Stimulated activated naive B cell treated with anti-CD40 and anti-IgM and Interleukin-4, amounts not matched to agents 10 μg/mL and 1 μg/mL and 100 μg/mL, for 72 hours (primary cell): ENCODE measurements around the gene LHFPL2.
"Not testable (repeated sequence)": the region's sequence is repeated elsewhere in the genome, so short reads cannot be mapped to it uniquely, and the experiment has no call there.

Experiments used
- ATAC-seq, 2 donors: fragments of 150-1000 bp; cut with Tn5 transposase; replicated peaks; 2 replicates each; pipeline ENCODE4 v1.10.0; 2021; ENCODE audit warnings: moderate library complexity in 1 of 2
- DNase-seq: peaks from one replicate; pipeline ENCODE4 v3.0.0; 2021
- H3K27ac Mint-ChIP-seq: one replicate; pipeline ENCODE4 v1.8.0; 2022; ENCODE audit warnings: mild to moderate bottlenecking, mixed read lengths
- H3K27me3 Mint-ChIP-seq, 2 donors: one replicate each; pipeline ENCODE4 v1.8.0; 2022; ENCODE audit warnings: mixed read lengths in 2 of 2
- H3K36me3 Mint-ChIP-seq, 2 donors: one replicate each; pipeline ENCODE4 v1.8.0; 2022; ENCODE audit warnings: mixed read lengths in 2 of 2, mild to moderate bottlenecking in 1 of 2
- H3K4me1 Mint-ChIP-seq, 2 donors: one replicate each; pipeline ENCODE4 v1.8.0; 2022; ENCODE audit warnings: mixed read lengths in 2 of 2, mild to moderate bottlenecking in 1 of 2
- H3K4me3 Mint-ChIP-seq, 2 donors: one replicate each; pipeline ENCODE4 v1.8.0; 2022; ENCODE audit warnings: mild to moderate bottlenecking in 2 of 2, mixed read lengths in 2 of 2, moderate library complexity in 1 of 2
- H3K9me3 Mint-ChIP-seq, 2 donors: one replicate each; pipeline ENCODE4 v1.8.0; 2022; ENCODE audit warnings: mixed read lengths in 2 of 2, mild to moderate bottlenecking in 1 of 2

LHFPL2 gene

GRCh38 chr5:78648359-78649210 is at the start of gene LHFPL2:
Gene LHFPL2, minus strand, starts transcription at chr5:78648772. Its CDS starts 138,559 bp downstream, at chr5:78510213.
- H3K4me3 Mint-ChIP-seq = peak within 1 kb of the TSS; percentile 85 to 90
- H3K36me3 Mint-ChIP-seq = peaks cover 9 to 12% of the 10 kb centered on the region in 2 donors
- no peaks in the 10 kb centered on the region for H3K9me3 Mint-ChIP-seq
- H3K4me1 Mint-ChIP-seq = peaks cover 21 to 39% of the 10 kb centered on the region in 2 donors
- DNase-seq (peak; percentile 50), ATAC-seq (peak; percentile 74)
- H3K27ac Mint-ChIP-seq = peak within 1 kb of the TSS; percentile 82
- H3K27me3 Mint-ChIP-seq = peaks cover 0 to 5% of the 10 kb centered on the region in 2 donors

GRCh38 chr5:78696637-78697036 is 48.1 kb upstream of the LHFPL2 start:
- Mint-ChIP-seq H3K9me3 (peaks cover 8 to 10% of the 10 kb centered on the region in 2 donors), H3K27me3 (peaks cover 0 to 6% of the 10 kb centered on the region in 2 donors), H3K36me3 (peaks cover 8 to 9% of the 10 kb centered on the region in 2 donors), H3K4me1 (peaks cover 0 to 1% of the 10 kb centered on the region in 2 donors), H3K27ac (no peak overlapping the region), H3K4me3 (no peak overlapping the region)
- ATAC-seq (no peak), DNase-seq (no peak)

DNA sequence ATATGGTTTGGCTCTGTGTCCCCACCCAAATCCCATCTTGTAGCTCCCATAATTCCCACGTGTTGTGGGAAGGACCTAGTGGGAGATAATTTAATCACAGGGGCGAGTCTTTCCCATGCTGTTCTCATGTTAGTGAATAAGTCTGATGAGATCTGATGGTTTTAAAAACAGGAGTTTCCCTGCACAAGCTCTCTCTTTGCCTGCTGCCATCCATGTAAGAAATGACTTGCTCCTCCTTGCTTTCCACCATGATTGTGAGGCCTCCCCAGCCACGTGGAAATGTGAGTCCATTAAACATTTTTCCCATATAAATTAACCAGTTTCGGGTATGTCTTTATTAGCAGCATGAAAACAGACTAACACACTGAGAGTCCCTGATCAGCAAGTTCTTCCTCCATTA is 47.5 kb upstream of the LHFPL2 start:
- not testable (repeated sequence) for H3K9me3 Mint-ChIP-seq, H3K4me3 Mint-ChIP-seq, H3K36me3 Mint-ChIP-seq, H3K27ac Mint-ChIP-seq, H3K4me1 Mint-ChIP-seq, ATAC-seq, H3K27me3 Mint-ChIP-seq, DNase-seq

- DNase-seq = no peak
- ATAC-seq = no peak
- peaks cover 8 to 9% of the 10 kb centered on the region in 2 donors for H3K36me3 Mint-ChIP-seq
- H3K4me1 Mint-ChIP-seq = peaks cover 3 to 11% of the 10 kb centered on the region in 2 donors
- peaks cover 0 to 6% of the 10 kb centered on the region in 2 donors for H3K27me3 Mint-ChIP-seq
- no peak overlapping the region for H3K27ac Mint-ChIP-seq
- H3K4me3 Mint-ChIP-seq = no peak overlapping the region
- H3K9me3 Mint-ChIP-seq = peaks cover 8 to 10% of the 10 kb centered on the region in 2 donors
Observed at GRCh38 chr5:78693339-78693738, 44.8 kb upstream of the LHFPL2 start.

DNA sequence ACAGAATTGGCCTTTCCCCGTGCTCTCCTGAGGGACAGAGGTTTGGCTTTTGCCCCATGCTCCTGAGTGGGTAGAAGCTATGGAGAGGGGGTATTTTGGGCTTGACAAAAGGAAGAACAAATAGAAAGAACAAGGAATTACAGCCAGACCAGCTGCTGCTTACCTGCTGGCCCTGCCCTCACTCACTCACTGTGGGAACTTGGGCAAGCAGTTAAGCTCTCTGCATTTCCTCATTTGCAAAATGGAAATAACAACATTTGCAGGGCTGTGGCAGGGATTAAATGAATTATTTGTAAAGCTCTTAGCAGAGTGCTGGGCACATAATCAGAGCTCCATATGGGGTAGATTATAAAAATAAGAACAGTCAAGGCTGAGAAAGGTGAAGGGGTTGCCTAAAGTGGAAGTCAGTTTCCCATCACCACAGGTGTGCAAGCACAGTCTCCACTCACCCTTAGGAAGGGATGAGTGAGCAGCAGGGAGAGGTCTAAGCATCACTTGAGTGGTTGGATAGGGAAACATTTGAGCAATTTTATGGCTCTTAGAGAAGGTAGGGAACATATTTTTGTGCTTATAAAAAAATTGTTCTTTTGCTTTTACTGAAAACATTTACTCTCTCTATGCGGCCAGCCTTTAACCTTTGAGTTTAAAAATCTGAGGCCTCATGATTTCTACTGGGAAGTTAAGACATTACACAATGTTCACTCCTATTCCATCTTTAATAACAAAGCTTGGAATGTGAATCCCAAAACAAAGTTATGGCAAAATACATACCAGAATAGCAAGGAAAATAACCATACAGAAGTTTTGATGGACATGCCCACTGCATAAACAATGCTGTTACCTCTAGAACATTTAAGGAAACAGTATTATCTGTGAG is 42.8 kb upstream of the LHFPL2 start:
- Mint-ChIP-seq H3K36me3 (peaks cover 8 to 13% of the 10 kb centered on the region in 2 donors), H3K27ac (no peak overlapping the region), H3K27me3 (peaks cover 0 to 6% of the 10 kb centered on the region in 2 donors), H3K9me3 (peaks cover 10 to 11% of the 10 kb centered on the region in 2 donors), H3K4me3 (no peak overlapping the region), H3K4me1 (peaks cover 3 to 11% of the 10 kb centered on the region in 2 donors)
- DNase-seq (no peak), ATAC-seq (no peak)

DNA sequence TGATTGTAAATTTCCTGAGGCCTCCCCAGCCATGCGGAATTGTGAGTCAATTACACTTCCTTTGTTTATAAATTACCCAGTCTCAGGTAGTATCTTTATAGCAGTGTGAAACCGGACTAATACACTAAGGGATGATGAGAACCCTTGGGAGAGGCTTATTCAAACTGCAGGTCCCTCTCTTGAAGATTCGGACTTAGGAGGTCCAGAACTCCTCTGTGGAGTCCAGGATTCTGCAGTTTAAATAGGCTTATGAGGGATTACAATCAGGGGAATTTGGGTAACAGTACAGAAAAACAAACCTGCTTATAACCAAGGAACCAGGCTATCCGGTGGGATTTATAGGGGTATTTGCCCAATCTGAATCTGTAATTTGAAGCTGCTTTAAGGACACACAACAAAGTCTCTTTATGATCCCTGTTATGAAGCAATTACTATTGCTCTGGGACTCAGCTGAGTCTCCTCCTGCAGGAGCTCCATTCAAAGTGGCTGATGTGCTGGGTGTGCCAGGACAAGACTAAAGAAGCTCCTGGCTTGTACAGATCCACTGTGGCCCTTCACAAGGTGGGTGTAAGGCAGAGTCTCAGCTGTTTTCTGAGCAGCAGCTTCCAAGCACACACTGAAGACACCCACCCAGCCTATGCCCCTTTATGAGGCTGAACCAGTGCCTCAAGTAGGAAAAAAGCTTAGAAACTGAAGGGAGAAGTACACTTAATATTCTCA is 41.8 kb upstream of the LHFPL2 start:
- H3K4me3 Mint-ChIP-seq = no peak overlapping the region
- peaks cover 8 to 10% of the 10 kb centered on the region in 2 donors for H3K9me3 Mint-ChIP-seq
- ATAC-seq (no peak), DNase-seq (no peak)
- H3K27ac Mint-ChIP-seq = no peak overlapping the region
- peaks cover 0 to 6% of the 10 kb centered on the region in 2 donors for H3K27me3 Mint-ChIP-seq
- peaks cover 3 to 18% of the 10 kb centered on the region in 2 donors for H3K4me1 Mint-ChIP-seq
- peaks cover 11 to 13% of the 10 kb centered on the region in 2 donors for H3K36me3 Mint-ChIP-seq

DNA sequence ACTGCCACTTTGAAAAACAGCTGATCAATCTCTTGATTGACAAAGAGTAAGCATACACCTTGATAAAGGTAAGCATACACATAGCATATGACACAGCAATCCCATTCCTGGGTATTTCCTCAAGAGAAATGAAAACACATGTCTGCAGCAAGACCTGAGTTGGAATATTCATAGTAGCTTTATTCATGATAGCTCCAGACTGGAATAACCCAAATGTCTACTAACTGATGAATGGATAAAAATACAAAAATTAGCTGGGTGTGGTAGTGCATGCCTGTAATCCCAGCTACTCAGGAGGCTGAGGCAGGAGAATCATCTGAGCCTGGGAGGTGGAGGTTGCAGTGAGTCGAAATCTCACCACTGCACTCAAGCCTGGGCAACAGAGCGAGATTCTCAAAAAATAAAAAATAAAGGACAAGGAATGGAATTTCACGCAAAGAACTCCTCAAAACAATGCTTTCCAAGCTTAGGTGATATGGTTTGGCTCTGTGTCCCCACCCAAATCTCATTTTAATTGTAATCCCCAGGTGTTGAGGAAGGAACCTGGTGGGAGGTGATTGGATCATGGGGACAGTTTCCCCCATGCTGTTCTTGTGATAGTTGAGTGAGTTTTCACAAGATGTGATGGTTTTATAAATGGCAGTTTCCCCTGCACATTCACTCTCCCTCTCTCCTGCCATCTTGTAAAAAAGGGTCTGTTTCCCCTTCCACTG is 41.1 kb upstream of the LHFPL2 start:
- DNase-seq = no peak
- H3K4me1 Mint-ChIP-seq = peaks cover 3 to 18% of the 10 kb centered on the region in 2 donors
- no peak overlapping the region for H3K4me3 Mint-ChIP-seq
- H3K27ac Mint-ChIP-seq = no peak overlapping the region
- no peak for ATAC-seq
- peaks cover 10 to 13% of the 10 kb centered on the region in 2 donors for H3K36me3 Mint-ChIP-seq
- H3K27me3 Mint-ChIP-seq = peaks cover 0 to 6% of the 10 kb centered on the region in 2 donors
- peaks cover 7 to 10% of the 10 kb centered on the region in 2 donors for H3K9me3 Mint-ChIP-seq

DNA sequence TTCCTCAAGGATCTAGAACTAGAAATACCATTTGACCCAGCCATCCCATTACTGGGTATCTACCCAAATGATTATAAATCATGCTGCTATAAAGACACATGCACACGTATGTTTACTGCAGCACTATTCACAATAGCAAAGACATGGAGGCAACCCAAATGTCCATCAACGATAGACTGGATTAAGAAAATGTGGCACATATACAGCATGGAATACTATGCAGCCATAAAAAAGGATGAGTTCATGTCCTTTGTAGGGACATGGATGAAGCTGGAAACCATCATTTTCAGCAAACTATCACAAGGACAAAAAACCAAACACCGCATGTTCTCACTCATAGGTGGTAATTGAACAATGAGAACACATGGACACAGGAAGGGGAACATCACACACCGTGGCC is 38.9 kb upstream of the LHFPL2 start:
- not testable (repeated sequence) for H3K9me3 Mint-ChIP-seq, DNase-seq, H3K27ac Mint-ChIP-seq, H3K27me3 Mint-ChIP-seq, H3K36me3 Mint-ChIP-seq, ATAC-seq, H3K4me3 Mint-ChIP-seq
- peaks cover 3 to 18% of the 10 kb centered on the region in 2 donors for H3K4me1 Mint-ChIP-seq

DNA sequence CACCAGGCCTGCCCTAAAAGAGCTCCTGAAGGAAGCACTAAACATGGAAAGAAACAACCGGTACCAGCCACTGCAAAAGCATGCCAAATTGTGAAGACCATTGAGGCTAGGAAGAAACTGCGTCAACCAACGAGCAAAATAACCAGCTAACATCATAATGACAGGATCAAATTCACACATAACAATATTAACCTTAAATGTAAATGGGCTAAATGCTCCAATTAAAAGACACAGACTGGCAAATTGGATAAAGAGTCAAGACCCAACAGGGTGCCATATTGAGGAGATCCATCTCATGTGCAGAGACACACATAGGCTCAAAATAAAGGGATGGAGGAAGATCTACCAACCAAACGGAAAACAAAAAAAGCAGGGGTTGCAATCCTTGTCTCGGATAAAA is 35.3 kb upstream of the LHFPL2 start:
- H3K27me3 Mint-ChIP-seq, H3K4me1 Mint-ChIP-seq, H3K36me3 Mint-ChIP-seq, H3K27ac Mint-ChIP-seq, ATAC-seq, H3K4me3 Mint-ChIP-seq, H3K9me3 Mint-ChIP-seq, DNase-seq: not testable (repeated sequence)

DNA sequence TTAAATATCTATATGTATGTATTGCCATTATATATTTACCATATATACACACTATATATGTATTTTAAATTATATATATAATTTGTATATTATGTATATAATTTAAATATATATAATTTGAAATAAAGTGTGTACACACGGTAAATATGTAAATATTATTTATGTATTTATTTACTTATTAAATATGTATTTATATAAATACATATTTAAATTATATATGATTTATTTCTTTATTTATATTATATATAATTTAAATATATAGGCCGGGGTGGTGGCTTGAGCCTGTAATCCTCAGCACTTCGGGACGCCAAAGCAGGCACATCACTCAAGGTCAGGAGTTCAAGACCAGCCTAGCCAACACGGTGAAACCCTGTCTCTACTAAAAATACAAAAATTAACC is 31.3 kb upstream of the LHFPL2 start:
- no peaks in the 10 kb centered on the region for H3K4me1 Mint-ChIP-seq
- no peak overlapping the region for H3K27ac Mint-ChIP-seq

GRCh38 chr5:78677777-78678668 is 29.5 kb upstream of the LHFPL2 start:
- H3K4me3 Mint-ChIP-seq = no peak overlapping the region

More for the DNA sequence above, 31.3 kb upstream of the LHFPL2 start:
- Mint-ChIP-seq H3K27me3 (peaks cover 0 to 5% of the 10 kb centered on the region in 2 donors), H3K4me3 (no peak overlapping the region), H3K36me3 (peaks cover under 1 to 4% of the 10 kb centered on the region in 2 donors), H3K9me3 (no peaks in the 10 kb centered on the region)
- ATAC-seq (no peak), DNase-seq (no peak)

GRCh38 chr5:78675956-78676730 is 27.6 kb upstream of the LHFPL2 start:
- Mint-ChIP-seq H3K27me3 (no peaks in the 10 kb centered on the region), H3K9me3 (peaks cover 0 to 4% of the 10 kb centered on the region in 2 donors), H3K27ac (peak overlapping the region; percentile 9), H3K4me3 (no peak overlapping the region), H3K36me3 (no peaks in the 10 kb centered on the region), H3K4me1 (no peaks in the 10 kb centered on the region)
- ATAC-seq (no peak), DNase-seq (no peak)

More at GRCh38 chr5:78677777-78678668, 29.5 kb upstream of the LHFPL2 start:
- Mint-ChIP-seq H3K27ac (no peak overlapping the region), H3K36me3 (peaks cover 0 to under 1% of the 10 kb centered on the region in 2 donors), H3K9me3 (peaks cover 0 to 4% of the 10 kb centered on the region in 2 donors), H3K27me3 (peaks cover 0 to 1% of the 10 kb centered on the region in 2 donors), H3K4me1 (no peaks in the 10 kb centered on the region)
- no peak for DNase-seq
- peak in 1 of 2 donors; percentile 36 for ATAC-seq
